NCI-H2196 treated with DMSO at 0.1 percent for 48 hours (cell line): Measurements from ENCODE around the gene CBFB.
"Not testable (repeated sequence)": the region's sequence is repeated elsewhere in the genome, so short reads cannot be mapped to it uniquely, and the experiment has no call there.

Experiments used
- DNase-seq: peaks from one replicate; lab custom pipeline; 2025; ENCODE audit not compliant: unreplicated experiment; lab: John Stamatoyannopoulos, UW

The CBFB gene

GRCh38 chr16:67122799-67123198 is 93.8 kb downstream of the CBFB start:
- not testable (repeated sequence) for DNase-seq

- no peak for DNase-seq
Observed at GRCh38 chr16:67128417-67128816, 99.5 kb downstream of the CBFB start.

DNA sequence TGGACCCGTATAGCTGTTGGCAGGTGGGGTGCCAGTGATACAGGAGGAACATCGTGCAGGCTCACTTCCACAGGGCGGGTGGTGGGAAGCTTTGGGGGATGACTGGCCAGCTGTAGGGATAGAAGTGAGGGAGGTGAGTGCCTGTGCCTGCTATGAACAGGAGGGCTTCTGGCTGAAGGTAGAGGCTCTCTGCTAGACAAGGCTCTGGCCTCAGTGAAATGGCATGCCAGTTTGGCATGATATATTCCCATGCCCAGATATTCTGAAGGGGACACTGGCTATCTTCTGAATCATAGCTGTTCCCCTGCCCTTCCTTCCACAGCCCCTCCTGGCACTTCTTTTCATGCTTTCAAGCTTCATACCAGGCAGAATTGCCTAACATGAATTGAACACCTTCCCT is 99.9 kb downstream of the CBFB start:
- no peak for DNase-seq

DNA sequence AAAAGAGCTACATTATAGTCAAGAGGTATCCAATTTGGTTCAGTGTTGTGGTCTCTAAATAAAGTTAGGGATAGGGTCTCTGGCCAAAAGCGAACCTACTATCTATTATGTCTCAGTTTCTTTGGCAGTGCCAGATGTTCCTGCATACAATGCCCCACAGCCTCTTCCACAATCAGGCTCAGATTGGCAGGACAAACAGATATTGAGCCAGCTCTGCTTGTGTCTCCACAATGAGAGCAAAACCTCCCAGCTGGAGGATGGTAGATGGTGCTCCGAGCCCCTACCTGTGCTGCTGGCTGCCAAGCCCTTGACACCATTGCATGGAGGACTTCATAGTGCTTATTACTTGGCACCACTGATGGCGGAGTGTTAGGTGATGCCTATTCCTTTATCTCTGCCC is 100.5 kb downstream of the CBFB start:
- no peak for DNase-seq

DNA sequence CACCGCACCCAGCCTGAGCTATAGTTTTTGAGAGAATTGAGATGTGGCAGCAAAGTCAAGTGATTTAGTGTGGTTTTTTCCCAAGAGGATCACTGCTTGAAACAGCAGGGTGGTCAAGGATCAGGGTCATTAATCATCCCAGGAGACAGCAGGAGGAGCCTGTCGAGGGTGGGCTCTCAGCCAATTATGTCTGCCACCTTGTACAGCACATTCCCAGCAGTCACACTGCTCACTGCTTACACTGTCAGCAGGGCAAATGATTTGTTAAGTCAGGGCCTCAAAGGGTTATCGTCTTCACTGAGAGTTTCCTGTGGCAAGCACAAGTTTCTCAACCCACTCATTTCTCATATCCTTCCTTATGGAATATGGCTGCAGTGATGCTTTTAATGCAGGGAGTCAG is 108.7 kb downstream of the CBFB start:
- DNase-seq: no peak

- no peak for DNase-seq
Observed at GRCh38 chr16:67141391-67141790, 112.4 kb downstream of the CBFB start.

- no peak for DNase-seq
Observed at GRCh38 chr16:67142342-67142741, 113.4 kb downstream of the CBFB start.

GRCh38 chr16:67144943-67145342 is 116.0 kb downstream of the CBFB start:
- no peak for DNase-seq

DNA sequence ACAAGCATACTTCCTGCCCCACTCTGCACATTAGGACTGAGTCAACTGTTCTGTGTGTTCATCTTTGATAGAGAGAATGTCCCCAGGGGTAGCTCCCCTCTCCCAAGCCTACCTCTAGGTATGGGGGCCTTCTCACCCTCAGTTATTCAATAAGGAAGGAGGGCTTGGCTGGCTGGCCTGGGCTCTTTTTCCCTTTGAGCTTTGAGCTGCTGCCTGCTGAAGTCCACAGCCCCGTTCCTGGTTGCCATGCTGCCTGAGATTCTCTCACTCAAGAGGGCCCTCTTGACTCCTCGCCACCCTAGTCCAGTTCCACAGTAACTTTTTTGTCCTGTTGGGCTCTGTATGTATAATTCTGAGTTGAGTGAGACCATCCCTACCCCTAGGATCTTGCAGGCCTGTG is 116.8 kb downstream of the CBFB start:
- DNase-seq: no peak

GRCh38 chr16:67146523-67147357 is 117.8 kb downstream of the CBFB start:
- DNase-seq: no peak

DNA sequence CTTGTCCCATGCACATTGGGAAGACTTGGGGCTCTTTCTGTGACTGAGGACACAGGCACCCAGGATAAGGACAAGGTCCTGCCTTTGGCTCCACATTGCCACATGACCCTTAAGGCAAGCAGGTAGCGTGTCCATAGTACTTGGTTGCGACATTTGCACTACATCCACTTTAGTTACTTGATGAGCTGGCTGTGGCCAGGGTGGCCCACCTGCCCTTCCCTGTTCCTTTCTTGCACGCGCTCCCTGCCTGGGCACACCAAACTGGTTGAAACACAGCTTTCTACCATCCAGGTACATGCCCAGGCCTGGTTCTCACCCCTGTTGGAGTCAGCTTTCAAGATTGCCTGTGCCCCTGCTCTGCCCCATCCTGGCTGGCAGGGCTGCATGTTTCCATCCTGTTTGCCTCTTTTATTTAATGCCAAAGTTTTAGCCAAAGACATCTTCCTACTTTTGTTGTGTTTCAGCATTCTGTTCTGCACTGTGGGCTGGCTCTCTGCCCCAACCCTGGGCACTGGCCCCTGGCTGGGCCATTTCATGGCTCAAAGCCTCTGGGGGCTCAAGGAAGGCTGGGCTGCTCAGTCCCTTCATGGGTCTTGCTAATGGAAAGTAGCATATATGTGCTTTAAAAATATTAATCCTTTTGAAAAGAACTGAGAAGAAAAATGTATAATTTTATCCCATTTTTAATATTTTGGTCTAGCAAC is 118.6 kb downstream of the CBFB start:
- no peak for DNase-seq

DNA sequence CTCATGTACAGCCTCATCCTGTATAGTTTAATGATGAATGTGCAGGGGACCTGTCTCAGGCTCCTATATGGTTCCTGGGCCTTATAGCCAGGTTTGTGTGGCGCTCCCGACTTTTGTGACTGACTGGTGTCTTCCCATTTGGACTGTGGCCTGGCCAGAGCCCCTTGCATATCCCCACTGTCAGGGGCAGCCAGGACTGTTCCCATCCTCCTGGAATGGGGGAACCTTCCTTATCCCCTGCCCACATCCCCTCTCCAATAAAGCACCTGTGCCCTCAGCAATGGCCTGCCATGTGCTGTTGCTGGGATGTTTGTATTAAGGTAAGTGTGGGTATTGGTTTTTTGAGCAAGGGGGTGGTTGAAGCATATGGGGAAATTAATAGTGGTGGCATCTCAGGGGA is 119.3 kb downstream of the CBFB start:
- DNase-seq: no peak

GRCh38 chr16:67148656-67149275 is 119.8 kb downstream of the CBFB start:
- DNase-seq: no peak

GRCh38 chr16:67149276-67150046 is 120.5 kb downstream of the CBFB start:
- no peak for DNase-seq

GRCh38 chr16:67150047-67150832 is 121.3 kb downstream of the CBFB start:
- DNase-seq: peak; percentile 24
